ENCODE results near the gene IDUA.

- TF ChIP-seq CTCF (IDR thresholded peaks at IDR 0.05; ENCODE audit: insufficient read depth, low read length): no peak
- no peak for TF ChIP-seq REST (IDR thresholded peaks at IDR 0.05; ENCODE audit: insufficient replicate concordance, low read depth)
- TF ChIP-seq GABPA (IDR thresholded peaks at IDR 0.05; ENCODE audit: low read depth): no peak
These were observed 23.7 kb downstream of the IDUA start for GRCh38 chr4:1010395-1011021.

Data from HL-60 (cell line).